ENCODE results near the gene ACTC1.
"Not testable (repeated sequence)": the region's sequence is repeated elsewhere in the genome, so short reads cannot be mapped to it uniquely, and the experiment has no call there.

ACTC1 gene

GRCh38 chr15:34795267-34796081 lies at the start of gene ACTC1:
Gene ACTC1, minus strand, starts transcription at chr15:34795549. Its CDS starts 741 bp downstream, at chr15:34794808.
- DNase-seq (ENCODE audit: low read depth, low spot score), result peak; percentile 79

GRCh38 chr15:34841262-34841725 lies 45.9 kb upstream of the ACTC1 start:
- no peak for DNase-seq (ENCODE audit: low read depth, low spot score)

- no peak for DNase-seq (ENCODE audit: low read depth, low spot score)
These were observed 42.9 kb upstream of the ACTC1 start for GRCh38 chr15:34838282-34838681.

- DNase-seq (ENCODE audit: low read depth, low spot score), result peak; percentile 61
These were observed 42.1 kb upstream of the ACTC1 start for GRCh38 chr15:34837246-34838016.

- DNase-seq (ENCODE audit: low read depth, low spot score), result no peak
These were observed 33.0 kb upstream of the ACTC1 start for GRCh38 chr15:34828145-34828911.

GRCh38 chr15:34821831-34822230 lies 26.5 kb upstream of the ACTC1 start:
- DNase-seq (ENCODE audit: low read depth, low spot score), result no peak

- no peak for DNase-seq (ENCODE audit: low read depth, low spot score)
These were observed 24.8 kb upstream of the ACTC1 start for GRCh38 chr15:34820110-34820509.

- DNase-seq (ENCODE audit: low read depth, low spot score), result no peak
These were observed 23.2 kb upstream of the ACTC1 start for GRCh38 chr15:34818526-34818925.

- no peak for DNase-seq (ENCODE audit: low read depth, low spot score)
These were observed 20.5 kb upstream of the ACTC1 start for GRCh38 chr15:34815836-34816235.

GRCh38 chr15:34813446-34814190 lies 18.3 kb upstream of the ACTC1 start:
- DNase-seq (ENCODE audit: low read depth, low spot score), result peak; percentile 44

GRCh38 chr15:34812868-34813365 lies 17.6 kb upstream of the ACTC1 start:
- peak; percentile 70 for DNase-seq (ENCODE audit: low read depth, low spot score)

GRCh38 chr15:34812369-34812768 lies 17.0 kb upstream of the ACTC1 start:
- DNase-seq (ENCODE audit: low read depth, low spot score), result no peak

GRCh38 chr15:34810443-34811129 lies 15.2 kb upstream of the ACTC1 start:
- DNase-seq (ENCODE audit: low read depth, low spot score), result peak; percentile 80

GRCh38 chr15:34809186-34809585 lies 13.8 kb upstream of the ACTC1 start:
- DNase-seq (ENCODE audit: low read depth, low spot score), result no peak

- no peak for DNase-seq (ENCODE audit: low read depth, low spot score)
These were observed 12.7 kb upstream of the ACTC1 start for GRCh38 chr15:34808016-34808415.

GRCh38 chr15:34807241-34807640 lies 11.9 kb upstream of the ACTC1 start:
- DNase-seq (ENCODE audit: low read depth, low spot score), result not testable (repeated sequence)

GRCh38 chr15:34804776-34805175 lies 9.4 kb upstream of the ACTC1 start:
- DNase-seq (ENCODE audit: low read depth, low spot score), result no peak

GRCh38 chr15:34804113-34804512 lies 8.8 kb upstream of the ACTC1 start:
- DNase-seq (ENCODE audit: low read depth, low spot score), result no peak

- DNase-seq (ENCODE audit: low read depth, low spot score), result no peak
These were observed 7.7 kb upstream of the ACTC1 start for GRCh38 chr15:34802803-34803750.
